HG02938 (cell line): ENCODE data around the gene SAXO1.
"Not testable (repeated sequence)": the region's sequence is repeated elsewhere in the genome, so short reads cannot be mapped to it uniquely, and the experiment has no call there.

Experiments
- ATAC-seq: cut with Tn5 transposase; IDR thresholded peaks from one replicate; pipeline ENCODE4 v1.9.1; 2021; ENCODE audit warnings: mild to moderate bottlenecking, moderate library complexity; ENCODE audit not compliant: unreplicated experiment

Gene SAXO1

GRCh38 chr9:19033015-19033414 lies at the start of gene SAXO1:
TSS of gene SAXO1 (minus strand) at chr9:19033209. CDS start at chr9:19032908, 301 bp downstream.
- ATAC-seq = no peak

- no peak for ATAC-seq
These were observed 41.8 kb upstream of the SAXO1 start for GRCh38 chr9:19074836-19075235.

- ATAC-seq = no peak
These were observed 41.2 kb upstream of the SAXO1 start for GRCh38 chr9:19074229-19074628.

GRCh38 chr9:19057033-19057432 lies 24.0 kb upstream of the SAXO1 start:
- no peak for ATAC-seq

GRCh38 chr9:19050637-19051591 lies 17.9 kb upstream of the SAXO1 start:
- no peak for ATAC-seq

GRCh38 chr9:19049917-19050636 lies 17.1 kb upstream of the SAXO1 start:
- ATAC-seq = no peak

DNA sequence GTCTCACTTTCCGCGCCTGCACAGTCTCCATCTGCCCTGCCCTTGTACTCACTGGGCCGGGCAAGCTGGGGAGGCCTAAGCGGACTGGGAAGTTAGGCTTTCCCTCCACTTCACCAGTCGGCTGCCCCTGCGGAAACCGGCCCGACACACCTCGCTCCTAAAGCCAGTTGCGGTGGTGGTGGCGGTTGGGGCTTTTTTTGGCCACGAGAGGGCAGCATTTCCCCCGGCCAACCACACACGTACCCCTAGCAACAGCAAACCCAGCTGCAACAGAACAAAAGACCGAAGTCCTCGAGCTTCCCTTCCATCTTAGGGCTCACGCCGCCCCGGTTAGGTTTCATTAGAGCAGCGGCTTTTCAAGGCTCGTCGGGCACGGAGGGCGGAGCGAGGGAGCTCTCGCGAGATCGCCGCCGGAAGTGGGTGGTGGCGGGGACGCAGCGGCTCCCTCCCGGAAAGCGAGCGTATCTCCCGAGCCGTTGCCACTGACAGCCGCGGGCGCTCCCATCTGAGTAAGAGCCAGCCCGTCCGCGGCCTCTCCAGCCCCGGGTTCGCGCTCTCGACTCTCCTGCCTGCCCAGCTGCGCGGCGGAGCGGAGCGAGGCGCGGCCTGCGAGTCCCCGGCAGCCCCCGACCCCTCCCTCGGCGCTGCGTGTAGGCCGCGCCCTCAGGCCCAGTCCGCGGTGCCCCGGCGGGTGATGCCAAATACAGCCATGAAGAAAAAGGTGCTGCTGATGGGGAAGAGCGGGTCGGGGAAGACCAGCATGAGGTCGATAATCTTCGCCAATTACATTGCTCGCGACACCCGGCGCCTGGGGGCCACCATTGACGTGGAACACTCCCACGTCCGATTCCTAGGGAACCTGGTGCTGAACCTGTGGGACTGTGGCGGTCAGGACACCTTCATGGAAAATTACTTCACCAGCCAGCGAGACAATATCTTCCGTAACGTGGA lies 16.2 kb upstream of the SAXO1 start, which contains the start of gene RRAGA:
TSS of gene RRAGA (plus strand) at position 462 of the 951 bp plus-strand sequence. CDS start at position 695, 233 bp downstream.
- peak; percentile 90 for ATAC-seq

DNA sequence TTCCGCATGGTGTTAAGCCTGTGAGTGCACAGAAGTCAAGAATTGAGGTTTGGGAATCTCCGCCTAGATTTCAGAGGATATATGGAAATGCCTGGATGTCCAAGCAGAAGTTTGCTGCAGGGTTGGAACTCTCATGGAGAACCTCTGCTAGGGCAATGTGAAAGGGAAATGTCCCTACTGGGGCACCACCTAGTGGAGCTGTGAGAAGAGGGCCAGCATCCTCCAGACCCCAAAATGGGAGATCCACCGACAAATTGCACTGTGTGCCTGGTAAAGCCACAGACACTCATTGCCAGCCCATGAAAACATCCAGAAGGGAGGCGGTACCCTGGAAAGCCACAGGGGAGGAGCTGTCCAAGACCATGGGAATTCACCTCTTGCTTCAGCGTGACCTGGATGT lies 3.6 kb upstream of the SAXO1 start:
- no peak for ATAC-seq

DNA sequence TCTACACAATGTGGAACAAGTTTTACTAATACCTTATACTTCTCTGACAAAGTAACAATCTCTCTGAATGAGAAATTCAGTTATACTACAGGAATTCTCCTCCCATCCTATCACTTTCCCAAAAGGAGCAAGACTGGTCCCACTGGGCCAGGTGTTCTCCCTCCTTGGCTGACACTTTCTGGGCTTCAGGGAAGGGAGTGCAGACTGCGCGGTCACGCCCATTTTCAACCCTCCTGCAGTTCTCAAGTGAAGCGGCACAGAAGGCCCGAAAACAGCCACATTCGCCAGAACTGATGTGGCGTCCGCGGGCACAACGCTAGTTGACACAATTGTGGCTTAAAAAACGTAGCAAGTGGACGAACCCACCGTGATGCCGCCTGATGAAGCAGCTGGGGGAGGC lies 603 bp downstream of the SAXO1 start:
- ATAC-seq = no peak

DNA sequence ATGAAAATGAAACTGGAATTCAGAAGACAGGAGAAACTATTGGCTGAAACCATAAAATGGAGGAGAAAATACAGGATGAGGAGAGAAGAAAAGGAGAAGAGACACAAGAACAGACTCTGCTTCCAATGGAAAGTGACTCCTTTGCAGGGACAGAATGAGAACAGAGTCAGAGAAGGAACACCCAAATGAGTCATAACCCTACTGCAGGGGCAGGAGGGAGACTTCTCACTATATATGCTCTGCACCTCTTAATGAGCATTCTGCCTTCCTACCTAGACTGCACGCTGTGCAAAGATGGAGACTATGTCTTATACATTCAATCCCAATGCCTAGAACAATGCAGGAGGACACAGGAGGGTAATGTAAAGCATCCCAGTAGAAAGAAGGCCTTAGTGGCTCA lies 2.1 kb downstream of the SAXO1 start:
- no peak for ATAC-seq

DNA sequence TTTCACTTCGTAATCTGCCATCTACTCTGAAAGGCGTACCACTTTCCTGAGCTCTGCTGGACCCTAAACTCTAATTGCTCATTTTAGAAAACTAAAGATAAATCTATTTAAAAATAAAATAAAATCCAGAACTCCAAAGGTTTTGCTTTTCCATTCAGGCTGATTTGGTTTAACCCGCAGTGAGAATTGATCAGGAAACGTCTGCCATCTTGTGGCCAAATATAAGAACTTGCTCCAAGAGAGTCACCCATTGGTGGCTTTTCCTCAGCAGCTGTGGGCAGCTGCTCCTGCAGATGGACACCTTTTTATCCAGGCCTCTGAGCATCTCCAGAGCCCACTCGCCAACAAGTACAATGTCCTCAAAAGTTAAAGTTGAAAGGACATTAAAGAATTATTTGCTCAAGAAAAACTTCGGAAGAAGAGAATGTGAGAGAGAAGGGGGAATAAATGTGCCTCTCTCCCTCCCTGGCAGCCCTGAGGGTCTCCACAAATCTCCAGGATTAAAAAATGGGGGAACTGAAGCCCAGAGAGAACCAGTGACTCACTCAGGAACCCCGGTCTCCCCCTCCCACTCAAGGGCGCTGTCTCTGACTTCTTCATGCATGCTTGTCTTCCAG lies 4.1 kb downstream of the SAXO1 start:
- ATAC-seq = no peak

DNA sequence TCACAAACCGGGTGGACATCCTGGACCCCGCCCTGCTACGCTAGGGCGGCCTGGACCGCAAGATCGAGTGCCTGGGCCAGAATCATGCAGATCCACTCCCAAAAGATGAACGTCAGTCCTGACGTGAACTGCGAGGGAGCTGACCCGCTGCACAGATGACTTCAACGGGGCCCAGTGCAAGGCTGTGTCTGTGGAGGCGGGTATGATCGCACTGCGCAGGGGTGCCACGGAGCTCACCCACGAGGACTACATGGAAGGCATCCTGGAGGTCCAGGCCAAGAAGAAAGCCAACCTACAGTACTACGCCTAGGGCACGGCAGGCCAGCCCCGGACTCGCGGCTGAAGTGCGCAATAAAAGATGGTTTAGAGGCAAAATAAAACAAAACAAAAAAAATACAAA lies 5.2 kb downstream of the SAXO1 start:
- no peak for ATAC-seq

- no peak for ATAC-seq
These were observed 6.6 kb downstream of the SAXO1 start for GRCh38 chr9:19026375-19026774.

DNA sequence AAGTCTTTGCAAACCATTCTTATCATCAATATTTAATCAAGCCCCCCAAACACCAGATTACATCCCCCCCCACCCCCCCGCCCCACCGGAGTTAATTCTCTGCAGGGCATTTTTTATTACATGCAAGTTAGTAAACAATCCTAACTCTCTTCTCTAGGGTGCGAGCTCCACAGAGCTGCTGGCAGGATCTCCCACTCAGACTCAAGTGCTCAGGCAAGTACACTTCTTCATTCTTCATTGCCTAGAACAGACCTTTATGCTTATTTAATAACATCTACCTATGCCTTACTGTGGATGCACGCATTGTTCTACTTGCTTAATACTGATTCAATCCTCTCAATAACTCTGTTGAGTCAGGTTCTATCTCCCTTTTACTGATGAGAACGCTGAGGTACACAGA lies 9.9 kb downstream of the SAXO1 start:
- ATAC-seq = no peak

- ATAC-seq = peak; percentile 38
These were observed 10.8 kb downstream of the SAXO1 start for GRCh38 chr9:19022206-19022605.

- ATAC-seq = not testable (repeated sequence)
These were observed 11.4 kb downstream of the SAXO1 start for GRCh38 chr9:19021649-19022048.

DNA sequence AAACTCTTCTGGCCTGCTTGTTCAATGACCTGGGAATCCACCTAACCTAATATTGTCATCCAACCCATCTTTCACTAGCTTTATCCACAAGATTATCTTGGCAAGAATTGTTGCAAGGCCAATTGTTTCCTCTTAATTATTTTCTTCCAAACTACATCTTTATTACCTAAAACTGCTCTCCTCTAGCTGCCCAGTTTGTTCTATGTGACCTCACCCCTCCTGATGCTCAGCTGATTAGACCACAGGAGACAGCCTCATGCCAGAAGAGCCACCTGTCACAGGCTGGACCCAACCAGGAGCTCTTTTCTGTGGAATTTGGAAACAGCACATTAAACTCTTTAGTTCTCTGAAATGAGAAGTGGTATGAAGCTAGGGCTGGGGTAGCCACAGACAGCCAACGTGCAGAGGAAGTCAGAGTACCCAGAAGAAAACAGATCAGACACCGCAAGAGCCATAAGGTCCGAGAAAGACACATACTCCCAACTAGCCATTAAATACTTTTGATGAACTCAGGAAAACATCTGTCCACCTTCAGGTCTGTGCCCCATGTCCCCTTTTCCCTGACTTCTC lies 12.0 kb downstream of the SAXO1 start:
- ATAC-seq = no peak

DNA sequence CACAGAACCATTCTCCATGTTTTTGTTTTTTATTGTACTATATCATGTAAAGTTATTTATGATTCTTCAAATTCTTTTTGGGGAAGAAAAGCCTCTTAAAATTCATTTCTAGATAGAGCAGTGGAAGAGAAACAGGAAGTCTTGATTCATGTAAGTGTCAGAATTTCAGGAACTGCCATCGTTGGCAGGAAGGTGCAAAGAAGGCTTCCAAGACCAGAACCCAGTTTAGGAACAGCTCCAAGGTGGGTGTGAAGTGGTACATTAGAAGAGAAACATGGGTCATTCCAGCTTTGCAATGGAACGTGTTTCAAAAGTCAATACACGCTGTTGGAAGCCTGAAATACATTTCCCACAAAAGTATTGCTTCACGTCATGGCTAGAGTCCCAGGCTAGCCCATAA lies 14.8 kb downstream of the SAXO1 start:
- ATAC-seq = no peak

GRCh38 chr9:19009391-19009965 lies 23.5 kb downstream of the SAXO1 start:
- ATAC-seq = no peak

DNA sequence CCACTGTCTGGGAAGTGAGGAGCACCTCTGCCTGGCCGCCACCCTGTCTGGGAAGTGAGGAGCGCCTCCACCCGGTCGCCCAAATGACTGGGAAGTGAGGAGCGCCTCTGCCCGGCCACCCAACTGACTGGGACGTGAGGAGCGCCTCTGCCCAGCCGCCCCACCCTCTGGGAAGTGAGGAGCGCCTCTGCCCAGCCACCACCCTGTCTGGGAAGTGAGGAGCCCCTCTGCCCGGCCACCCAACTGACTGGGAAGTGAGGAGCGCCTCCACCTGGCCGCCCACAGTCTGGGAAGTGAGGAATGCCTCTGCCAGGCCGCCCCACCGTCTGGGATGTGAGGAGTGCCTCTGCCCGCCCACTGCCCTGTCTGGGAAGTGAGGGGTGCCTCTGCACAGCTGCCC lies 32.9 kb downstream of the SAXO1 start:
- ATAC-seq = no peak
